ENCODE measurements around the gene NDUFS7.

DNA sequence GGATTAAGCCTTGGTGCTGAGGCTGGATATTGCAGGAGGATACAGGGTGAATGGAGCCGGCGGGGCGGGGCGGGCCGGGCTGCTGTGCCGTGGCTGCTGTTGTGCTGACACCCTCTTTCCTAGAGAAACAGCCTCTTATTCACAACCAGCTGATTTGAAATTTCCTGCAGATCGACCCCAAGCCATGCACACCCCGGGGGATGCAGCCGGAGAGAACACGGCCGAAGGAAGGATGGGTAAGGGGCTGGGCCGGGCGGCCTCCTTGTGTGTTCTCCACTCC lies 34.7 kb downstream of the NDUFS7 start:
- TF ChIP-seq POLR2A (IDR thresholded peaks at IDR 0.05; ENCODE audit: low read depth, low read length) (no peak), TAF1 (IDR thresholded peaks at IDR 0.05; ENCODE audit: borderline replicate concordance, low read depth, low read length) (no peak), POLR2AphosphoS5 (IDR thresholded peaks at IDR 0.05; ENCODE audit: low read depth, low read length) (no peak)
